ENCODE measurements around the gene ZNRF3.

DNA sequence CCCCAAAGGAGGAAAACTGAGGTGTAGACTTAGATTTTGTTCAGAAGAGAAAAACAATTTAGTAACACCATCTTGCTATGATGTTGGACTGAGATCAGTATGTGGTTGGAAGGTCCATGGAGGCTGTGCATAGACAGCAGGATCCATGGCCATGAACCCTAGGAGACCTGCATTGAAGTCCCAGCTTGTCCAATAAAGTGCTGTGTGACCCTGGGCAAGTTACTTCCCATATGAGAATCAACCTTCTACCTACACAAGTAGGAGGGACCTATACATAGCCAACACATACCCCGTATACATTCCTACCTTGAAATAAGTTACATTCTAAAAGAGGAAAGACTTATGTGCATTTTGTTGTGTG lies 27.3 kb upstream of the ZNRF3 start:
- no peak for TF ChIP-seq POLR2A (IDR thresholded peaks at IDR 0.05)
- TF ChIP-seq CTCF (IDR thresholded peaks at IDR 0.05) = no peak
